NCI-H2107 treated with DMSO at 0.1 percent for 48 hours (cell line): ENCODE results near the gene PIH1D1.
"Not testable (repeated sequence)": the region's sequence is repeated elsewhere in the genome, so short reads cannot be mapped to it uniquely, and the experiment has no call there.

Experiments used
- DNase-seq: peaks from one replicate; lab custom pipeline; 2025; ENCODE audit not compliant: unreplicated experiment; lab: John Stamatoyannopoulos, UW

PIH1D1 gene

DNA sequence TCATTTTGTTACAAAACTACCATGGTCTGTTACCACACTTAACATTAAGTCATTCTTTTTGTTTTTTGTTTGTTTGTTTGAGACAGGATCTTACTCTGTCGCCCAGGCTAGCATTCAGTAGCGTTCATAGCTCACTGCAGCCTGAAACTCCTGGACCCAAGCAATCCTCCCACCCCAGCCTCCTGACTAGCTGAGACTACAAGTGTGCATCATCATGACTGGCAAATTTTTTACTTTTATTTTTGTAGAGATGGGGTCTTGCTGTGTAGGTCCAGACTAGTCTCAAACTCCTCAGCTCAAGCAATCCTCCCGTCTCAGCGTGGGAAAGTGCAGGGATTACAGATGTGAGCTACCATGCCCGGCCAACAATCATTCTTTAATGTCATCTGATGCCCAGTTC lies 4.7 kb upstream of the PIH1D1 start:
- DNase-seq: no peak

DNA sequence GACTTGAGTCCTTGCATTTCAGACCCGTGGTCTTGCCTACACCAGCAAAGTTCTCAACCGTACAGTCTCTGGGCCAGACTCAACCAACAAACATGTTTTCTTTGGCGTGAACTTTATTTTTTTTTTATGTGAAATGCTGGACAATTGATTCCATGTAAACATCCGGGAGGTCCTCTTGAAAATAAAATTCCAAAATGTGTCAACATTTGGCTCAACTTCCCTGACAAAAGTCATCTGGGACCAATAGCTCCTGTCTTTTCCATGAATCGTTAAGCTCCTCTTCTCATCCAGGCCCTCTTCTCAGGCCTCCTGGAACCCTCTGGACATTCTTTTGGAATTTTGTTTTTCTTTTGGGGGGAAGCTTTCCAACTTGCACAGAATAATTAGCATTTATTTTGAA lies 4.2 kb upstream of the PIH1D1 start:
- DNase-seq: no peak

DNA sequence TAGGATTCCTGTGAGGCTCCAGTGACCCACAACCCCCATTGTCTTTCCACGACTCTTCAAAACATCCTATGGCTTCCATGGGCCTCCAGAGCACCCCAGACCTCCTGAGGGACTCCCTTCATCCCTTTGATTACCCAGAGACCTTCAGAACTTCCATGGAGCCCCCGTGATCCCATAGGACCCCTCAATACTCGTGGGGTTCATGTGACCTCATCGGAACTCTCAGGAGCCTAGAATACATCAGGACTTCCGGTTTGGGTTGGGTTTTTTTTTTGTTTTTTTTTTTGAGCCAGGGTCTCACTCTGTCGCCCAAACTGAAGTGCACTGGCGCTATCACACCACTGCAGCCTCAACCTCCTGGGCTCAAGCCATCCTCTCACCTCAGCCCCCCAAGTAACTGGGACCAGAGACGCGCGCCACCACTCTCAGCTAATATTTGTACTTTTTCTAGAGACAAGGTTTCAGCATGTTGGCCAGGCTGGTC lies 2.2 kb upstream of the PIH1D1 start:
- DNase-seq: no peak

DNA sequence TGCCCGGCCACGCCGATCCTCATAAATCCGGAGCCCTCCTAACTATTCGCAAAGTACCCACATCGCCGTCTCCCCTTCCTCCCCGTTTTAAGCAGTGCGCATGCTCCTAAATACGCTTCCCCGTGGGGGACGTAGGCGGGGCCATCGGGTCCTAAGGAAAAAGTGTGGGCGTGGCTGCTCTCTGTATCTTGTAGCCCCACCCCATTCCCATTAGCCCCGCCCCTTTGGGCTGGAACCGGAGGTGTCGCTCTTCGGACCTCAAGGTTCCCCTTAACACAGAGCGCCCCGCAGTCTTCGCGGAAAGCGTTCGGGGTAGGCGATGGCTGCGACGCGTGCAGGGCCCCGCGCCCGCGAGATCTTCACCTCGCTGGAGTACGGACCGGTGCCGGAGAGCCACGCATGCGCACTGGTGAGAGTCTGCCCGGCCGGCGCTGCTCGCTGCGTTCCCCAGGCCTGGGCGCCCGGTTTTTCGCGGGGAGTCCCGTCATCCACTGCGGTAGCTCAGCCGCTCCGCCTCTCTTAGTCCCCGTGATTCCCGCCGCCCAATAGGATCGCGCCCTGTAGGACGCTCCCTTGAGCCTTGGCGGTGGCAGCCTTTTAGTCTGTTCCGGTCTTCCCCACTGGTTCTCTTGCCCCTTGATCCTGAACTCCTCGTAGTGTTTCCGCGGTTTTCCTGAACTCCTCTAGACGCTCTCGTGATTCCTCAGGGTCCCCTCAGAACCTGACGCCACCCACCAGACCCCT lies 1.6 kb upstream of the PIH1D1 start, which contains the start of gene ALDH16A1:
ALDH16A1 (plus strand) TSS at position 213 of the 744 bp plus-strand sequence; CDS start at position 320, 107 bp downstream.
- peak; percentile 94 for DNase-seq

DNA sequence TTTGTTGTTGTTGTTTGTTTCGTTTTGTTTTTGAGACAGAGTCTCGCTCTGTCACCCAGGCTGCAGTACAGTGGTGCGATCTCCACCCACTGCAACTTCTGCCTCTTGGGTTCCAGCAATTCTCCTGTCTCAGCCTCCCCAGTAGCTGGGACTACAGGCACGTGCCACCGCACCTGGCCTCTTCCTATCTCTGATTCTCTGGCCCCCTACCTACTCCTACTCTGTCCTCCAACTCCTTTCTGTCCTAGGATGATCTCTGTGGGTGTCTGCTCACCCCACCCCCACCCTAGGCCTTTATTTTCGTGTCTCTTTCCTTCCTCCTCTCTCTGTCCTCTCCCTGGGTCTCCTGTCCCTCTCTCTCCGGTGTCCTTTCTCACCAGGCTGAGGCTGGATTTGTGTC lies 1.2 kb downstream of the PIH1D1 start:
- no peak for DNase-seq

DNA sequence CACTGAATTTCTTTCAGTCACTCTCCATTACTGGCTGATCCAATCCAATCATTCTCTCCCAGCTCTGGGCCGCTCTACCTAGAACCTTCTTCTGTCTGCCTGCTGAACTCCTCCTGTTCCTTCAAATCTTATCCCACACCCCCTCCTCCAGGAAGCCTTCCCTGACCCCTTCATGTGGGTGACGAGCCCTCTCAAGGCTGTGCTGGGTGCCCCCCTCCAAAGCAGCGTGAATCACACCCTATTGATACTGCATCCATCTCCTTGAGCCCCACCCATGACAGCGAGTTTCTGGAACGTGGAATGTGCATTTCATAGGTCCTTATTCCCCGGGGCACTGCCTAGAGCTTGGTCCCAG lies 3.2 kb downstream of the PIH1D1 start:
- no peak for DNase-seq

DNA sequence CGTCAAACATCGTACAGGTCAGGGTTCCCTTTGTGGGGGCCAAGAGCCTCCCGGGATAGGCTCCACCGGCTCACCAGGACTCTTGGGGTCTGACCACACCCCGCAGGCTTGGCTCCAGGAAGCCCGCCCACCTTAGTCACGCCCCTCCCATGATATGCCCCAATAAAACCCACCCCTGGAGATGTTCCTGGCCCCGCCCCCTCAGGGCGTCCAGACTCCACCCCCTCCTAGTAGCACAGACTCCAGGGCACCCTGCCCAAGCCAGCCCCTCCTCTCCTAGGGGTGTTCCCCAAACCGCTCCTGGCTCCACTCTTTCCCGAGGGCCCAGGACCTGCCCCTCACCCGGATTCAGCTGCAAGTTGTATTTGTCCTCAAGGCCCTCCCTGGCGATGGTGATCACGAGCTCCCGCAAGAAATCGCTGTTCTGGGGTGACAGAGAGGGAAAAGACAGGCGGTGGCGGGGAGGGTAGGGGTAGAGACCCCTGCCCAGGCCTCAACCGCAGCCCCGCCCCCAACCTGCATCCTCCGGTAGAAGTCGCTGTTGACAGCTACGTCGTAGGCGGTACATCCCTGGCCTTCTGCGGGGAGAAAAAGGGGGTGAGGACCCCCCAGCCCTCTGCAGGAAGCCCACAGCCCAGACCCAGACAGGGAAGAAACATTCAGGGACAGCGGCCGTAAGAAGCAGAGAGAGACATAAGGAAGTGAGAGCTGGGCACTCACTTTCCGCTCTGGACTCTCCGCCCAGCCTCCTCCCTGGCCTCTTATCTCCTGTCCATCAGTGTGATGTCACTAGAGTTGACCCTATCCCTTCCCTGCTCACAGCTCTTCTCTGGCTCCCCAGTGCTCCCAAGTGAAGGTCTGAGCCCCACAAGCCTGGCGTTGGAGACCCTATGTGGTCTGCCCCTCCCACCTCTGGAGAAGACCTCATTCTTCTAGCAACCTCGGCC lies 3.9 kb downstream of the PIH1D1 start:
- no peak for DNase-seq

DNA sequence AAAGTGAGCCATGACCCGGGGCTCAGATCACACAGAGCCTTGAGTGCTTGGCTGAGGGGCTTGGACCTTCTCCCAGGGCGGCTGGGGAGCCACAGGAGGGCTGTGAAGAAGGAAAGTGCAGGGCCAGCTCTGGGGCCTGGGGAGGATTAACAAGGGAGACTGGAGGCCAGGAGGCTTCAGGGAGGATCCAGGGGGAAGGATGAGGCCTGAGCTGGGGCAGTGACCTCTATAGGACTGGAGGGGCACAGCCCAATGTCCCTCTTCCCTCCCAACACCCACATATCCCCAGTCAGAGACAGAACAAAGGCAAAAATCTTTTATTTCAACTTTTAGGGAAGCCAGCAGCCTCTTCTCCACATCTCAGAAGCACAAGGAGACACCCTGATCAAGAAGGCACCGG lies 5.6 kb downstream of the PIH1D1 start:
- no peak for DNase-seq

DNA sequence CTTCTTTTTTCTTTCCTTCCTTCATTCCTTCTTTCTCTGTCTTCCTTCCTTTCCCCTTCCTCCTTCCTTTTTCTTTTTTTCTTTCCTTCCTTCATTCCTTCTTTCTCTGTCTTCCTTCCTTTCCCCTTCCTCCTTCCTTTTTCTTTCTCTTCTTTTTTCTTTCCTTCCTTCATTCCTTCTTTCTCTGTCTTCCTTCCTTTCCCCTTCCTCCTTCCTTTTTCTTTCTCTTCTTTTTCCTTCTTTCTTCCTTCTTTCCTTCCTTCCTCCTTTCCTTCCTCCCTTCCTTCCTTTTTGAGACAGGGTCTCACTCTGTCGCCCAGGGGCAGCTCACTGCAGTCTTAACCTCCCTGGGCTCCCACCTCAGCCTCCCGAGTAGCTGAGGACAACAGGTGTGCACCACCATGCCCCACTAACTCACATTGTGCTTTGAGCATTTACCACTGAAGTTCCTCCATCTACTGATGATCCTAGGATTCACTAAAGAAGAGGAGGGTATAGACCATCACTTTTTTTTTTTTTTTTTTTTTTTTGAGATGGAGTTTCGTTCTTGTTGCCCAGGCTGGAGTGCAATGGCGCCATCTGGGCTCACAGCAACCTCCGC lies 7.4 kb downstream of the PIH1D1 start:
- not testable (repeated sequence) for DNase-seq

DNA sequence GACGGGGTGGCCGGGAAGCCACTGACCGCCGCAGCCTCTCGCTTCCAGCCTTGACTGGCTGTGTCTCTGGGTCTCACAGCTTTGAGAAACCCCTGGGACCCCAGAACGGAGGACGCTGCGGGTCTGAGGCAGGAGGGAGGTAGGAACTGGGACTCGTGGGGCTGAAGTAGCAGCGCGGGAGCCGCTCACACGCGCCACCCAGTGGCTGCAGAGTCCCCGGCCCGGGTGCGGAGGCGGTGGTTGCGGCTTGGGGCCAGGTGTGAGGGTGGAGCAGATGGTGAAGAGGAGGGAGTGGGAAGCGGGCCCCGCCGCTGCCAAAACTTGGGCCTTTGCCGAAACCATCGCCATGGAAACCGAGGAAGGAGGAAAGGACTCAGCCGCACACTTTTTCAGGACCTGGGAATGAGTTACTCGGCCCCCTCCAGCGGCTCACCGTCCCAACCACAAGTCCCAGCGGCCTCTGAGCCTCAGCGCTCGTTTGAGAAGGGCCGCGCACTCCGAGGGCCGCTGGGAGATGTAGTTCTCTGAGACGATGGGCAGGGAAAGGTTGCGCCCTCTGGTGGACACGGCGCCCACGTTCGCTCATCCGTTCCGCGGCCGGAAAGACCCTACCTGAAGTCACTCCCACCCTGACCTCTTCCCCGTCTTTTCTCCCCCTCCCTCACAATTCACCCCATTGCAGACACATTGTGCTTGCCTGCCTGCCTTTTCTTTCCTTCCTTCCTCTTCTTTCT lies 8.1 kb downstream of the PIH1D1 start:
- DNase-seq: peak; percentile 82

DNA sequence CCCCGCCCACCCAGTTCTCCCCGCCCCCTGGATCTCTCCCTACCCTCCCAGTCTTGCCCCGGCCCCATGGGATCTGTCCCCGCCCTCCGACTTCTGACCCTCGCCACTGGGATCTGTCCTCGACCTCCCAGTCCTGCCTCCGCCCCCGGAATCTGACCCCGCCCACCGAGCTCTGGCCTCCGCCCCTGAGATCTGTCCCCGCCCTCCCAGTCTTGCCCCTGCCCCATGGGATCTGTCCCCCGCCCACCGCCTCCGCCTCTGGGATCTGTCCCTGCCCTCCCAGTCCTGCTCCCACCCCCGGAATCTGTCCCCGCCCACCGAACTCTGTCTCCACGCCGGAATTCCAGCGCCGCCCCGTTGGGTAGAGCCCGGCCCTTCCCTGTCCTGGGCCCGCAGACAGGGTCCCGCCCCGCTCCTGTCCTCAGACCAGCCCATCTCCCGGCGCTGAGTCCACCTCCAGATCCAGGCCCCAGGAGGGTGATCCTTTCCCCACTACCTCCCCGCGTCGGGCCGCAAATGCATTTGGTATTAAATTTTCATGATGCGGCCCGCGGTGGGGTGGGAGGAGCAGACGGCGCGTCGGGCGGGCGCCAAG lies 8.7 kb downstream of the PIH1D1 start:
- DNase-seq: no peak

DNA sequence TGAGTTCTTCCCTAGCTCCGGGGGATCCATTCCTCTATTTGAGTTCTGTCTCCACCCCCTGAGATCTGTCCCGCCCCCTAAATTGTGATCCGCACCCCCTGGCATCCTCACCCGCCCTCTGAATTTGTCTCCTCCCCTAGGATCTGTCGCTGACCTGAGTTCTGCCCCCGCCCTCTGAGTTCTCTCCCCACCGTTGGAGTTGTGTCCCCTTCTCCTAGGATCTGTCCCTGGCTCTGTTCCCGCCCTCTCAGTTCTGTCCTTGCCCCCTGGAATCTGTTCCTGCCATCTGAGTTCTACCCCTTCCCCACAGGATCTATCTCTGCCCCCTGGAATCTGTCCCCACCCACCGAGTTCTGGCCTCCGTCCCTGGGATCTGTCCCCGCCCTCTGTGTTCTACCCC lies 9.3 kb downstream of the PIH1D1 start:
- no peak for DNase-seq

DNA sequence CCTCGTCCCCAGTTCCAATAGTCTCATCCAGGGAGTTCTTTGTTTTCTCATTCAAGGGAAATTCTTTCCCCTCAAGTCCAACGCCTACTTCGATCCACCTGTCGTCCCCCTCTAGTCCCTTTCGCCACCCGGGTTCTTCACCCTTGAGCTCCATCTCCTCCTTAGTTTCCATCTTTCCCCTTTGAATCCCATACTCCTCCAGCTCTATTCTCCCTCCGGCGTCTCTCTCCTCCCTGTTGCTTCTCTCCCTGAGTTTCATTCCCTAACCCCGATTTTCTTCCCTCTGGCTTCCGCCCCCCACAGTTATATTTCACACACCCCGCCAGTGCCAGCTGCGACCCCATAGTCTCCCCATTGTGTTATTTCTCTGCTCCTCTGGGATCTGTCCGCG lies 9.7 kb downstream of the PIH1D1 start:
- no peak for DNase-seq

DNA sequence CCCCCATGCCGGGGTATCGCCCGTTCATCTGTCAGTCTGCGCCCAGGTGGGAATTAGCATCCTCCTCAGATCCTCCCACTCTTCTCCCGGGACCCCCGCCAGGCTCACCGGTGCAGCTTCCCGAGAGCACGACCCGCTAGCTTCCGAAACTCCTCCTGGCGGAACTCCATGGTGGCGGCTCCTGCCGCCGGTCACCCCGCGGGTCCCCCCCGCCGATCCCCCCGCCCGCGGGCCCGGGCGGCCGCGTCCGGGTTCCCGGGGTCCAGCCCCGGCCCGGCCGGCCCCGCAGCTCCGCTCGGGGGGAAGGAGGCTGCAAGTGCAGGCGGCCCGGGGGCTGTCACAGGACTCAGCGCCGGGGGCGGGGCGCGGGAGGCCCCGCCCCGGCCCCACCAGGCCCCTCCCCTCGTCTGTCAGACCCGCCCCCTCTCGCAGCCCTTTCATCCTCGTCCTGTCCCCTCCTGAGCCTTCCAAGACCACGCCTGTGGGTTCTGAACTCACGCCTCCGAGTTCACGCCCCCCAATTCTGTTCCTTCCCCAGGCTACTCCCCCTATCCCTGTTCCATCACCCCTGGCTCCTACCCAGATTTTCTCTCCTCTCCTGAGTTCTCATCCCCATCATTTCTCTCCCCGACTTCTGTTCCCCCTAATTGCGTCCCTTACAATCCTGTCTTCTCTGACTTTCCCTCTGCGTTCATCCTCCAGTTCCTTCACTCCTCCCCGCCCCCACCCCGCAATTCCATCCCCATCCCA lies 10.2 kb downstream of the PIH1D1 start, which contains the start of gene SLC17A7:
SLC17A7 (minus strand) TSS at position 318 of the 750 bp plus-strand sequence; CDS start at position 170, 148 bp downstream.
- DNase-seq: no peak

DNA sequence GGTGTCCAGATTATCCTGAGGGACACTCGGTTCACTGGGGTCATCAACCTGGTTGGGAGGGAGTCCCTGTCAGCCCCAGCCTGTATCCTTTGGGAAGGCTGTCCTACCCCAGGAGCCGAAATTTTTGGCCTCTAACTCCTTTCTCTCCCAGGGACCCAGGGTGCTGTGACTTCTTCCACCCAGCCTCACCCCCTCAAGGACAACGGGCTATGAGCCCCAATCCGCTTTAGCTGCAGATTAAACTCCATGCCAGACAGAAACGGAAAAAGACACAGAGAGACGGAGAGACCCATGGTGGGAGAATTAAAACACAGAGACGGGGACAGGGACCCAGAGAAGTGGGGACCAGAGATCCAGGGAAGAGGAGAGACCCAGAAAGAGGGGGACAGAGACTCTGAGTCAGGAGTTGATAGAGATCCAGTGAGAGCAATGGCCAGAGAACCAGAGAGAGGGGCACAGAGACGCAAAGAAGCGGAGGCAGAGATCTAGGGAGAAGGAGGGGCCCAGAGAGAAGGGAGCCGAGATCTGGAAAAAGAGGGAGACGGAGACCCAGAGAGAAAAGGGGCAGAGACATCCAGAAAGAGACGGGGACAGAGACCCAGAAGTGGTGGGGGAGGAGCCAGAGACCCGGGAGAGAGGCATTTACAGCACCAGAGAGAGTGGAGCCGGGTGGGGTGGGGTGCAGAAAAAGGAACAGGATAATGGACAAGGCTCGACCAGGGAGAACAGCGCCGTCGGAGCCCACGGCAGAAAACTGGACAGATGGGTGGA lies 11.0 kb downstream of the PIH1D1 start:
- DNase-seq: no peak

DNA sequence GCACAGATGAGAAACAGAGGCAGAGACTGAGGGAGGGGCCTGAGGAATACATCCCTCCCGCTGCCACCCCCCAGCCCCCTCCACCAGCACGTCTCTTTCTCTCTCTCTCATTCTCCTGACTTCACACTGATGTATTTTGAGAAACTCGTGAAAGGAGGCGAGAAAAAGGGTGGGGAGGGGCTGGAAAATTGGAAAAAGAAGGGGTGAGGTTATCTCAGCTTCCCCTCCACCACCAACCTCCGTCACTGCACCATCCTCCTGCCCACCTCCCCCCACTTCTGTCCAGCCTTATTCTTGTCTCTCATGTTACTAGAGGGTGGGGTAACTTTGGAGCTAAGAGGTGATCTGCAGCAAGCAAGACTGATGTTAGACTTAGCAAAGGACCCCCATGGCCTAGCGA lies 11.8 kb downstream of the PIH1D1 start:
- DNase-seq: no peak

DNA sequence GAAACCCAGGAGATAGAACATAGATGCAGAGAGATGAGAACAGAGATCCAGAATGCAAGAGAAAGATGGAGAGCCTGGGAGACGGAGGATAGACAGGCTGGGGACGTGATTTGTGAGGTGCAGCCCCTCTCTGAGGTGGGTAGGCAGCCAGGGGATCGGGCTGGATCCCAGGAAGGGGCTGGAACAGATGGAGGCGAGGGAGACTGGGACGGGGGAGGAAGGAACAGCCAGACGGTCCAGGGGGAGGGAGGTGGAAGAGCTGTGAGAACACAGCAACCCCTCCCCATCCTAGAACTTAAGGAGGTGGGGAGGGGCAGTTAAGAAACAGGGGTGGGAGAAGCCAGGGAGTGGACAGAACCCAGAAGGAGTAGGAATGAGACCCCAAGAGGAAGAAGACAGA lies 13.4 kb downstream of the PIH1D1 start:
- DNase-seq: no peak

DNA sequence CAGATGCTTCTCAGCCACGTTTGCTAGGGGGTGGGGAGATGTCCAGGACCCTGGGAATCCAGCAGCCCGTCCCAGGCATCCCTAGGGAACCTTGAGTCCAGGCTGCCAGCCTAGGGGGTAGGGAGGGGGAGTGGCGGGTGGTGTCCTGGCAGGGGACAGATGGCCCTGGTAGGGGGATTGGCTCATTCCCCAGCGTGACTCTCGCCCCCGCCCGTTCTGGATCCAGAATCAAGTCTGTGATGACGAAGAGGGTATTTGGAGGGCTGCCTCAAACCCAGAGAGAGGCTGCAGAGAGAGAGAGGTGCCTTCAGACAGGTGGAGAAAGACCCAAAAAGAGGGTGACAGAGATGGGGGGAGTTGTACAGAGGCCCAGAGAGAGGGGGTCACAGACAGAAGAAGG lies 14.4 kb downstream of the PIH1D1 start:
- no peak for DNase-seq
